Nephron (organoid): ENCODE data around the gene CLEC11A.
A peak's percentile ranks its signal among the peaks of the same experiment; 100 is the strongest.

Experiments
- H3K27ac Mint-ChIP-seq, 3 experiments: 2 replicates each; pipeline ENCODE4 v1.8.0; 2020; ENCODE audit warnings: mixed read lengths in 3 of 3, mild to moderate bottlenecking in 2 of 3, moderate library complexity in 1 of 3
- H3K27me3 Mint-ChIP-seq: 2 replicates; pipeline ENCODE4 v1.8.0; 2021; ENCODE audit warnings: low read depth, mild to moderate bottlenecking, moderate library complexity, mixed read lengths
- H3K36me3 Mint-ChIP-seq: 2 replicates; pipeline ENCODE4 v1.8.0; 2020; ENCODE audit warnings: low read depth, mixed read lengths
- H3K4me1 Mint-ChIP-seq: 2 replicates; pipeline ENCODE4 v1.8.0; 2020; ENCODE audit warnings: mixed read lengths
- H3K4me3 Mint-ChIP-seq, 3 experiments: 2 replicates each; pipeline ENCODE4 v1.8.0; 2020; ENCODE audit warnings: mild to moderate bottlenecking in 3 of 3, mixed read lengths in 3 of 3, moderate library complexity in 2 of 3
- H3K9me3 Mint-ChIP-seq: 2 replicates; pipeline ENCODE4 v1.8.0; 2020; ENCODE audit warnings: mixed read lengths
- TF ChIP-seq, protein P1 (sequence below), 3 experiments: fragments of 200-600 bp; sonication (generic); IDR thresholded peaks; one replicate each; pipeline ENCODE4 v1.5.0; 2021; ENCODE audit warnings: antibody characterized with exemption in 3 of 3; ENCODE audit not compliant: unreplicated experiment in 3 of 3

Gene CLEC11A

DNA sequence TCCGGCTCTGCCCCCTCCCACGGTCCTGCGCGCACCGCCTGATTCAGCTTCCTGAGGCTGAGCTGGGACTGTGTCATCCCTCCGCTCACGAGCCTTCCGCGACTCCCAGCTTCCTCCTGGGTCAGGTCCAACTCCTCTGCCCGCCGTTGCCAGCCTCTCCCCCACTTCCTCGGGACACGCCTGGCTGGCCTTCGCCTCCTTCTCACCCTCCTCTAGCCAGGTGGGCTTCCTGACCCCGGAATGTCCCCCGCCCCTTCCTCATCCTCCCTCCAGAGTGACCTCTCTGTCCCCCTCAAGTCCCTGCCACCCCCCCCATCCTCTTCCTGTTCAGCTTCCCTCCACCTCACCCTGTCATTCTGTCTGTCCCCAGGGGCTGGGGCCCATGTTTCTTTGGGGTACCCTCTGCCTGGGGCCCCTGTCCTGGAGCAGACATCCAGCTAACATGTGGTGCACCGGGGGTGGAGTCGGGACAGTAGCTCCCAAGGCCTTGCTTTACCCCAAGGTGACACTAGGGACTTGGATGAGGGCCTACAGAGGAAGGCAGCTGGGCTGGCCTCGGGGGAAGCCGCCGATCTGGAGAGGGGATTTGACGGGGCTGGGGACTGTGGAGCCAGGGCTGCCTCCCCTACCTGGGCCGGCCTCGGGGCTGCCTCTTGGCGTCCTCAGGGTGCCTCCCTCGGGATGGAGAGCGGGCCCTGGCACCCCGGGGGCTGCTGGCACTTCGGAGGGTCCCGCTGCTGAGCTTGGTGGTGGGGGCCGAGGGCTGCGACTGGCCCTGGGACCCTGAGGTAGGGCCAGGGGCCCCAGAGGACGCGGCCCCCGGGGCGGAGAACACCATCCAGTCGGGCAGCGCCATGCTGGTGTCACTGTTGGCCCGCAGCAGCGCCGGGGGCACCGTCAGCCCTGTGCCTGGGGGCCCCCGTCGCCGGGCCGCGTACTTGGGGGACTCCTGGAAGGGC is 20.0 kb upstream of the CLEC11A start:
- no peak overlapping the region for H3K4me3 Mint-ChIP-seq
- H3K4me1 Mint-ChIP-seq, result no peaks in the 10 kb centered on the region
- H3K9me3 Mint-ChIP-seq, result no peaks in the 10 kb centered on the region
- TF ChIP-seq, protein P1, sequence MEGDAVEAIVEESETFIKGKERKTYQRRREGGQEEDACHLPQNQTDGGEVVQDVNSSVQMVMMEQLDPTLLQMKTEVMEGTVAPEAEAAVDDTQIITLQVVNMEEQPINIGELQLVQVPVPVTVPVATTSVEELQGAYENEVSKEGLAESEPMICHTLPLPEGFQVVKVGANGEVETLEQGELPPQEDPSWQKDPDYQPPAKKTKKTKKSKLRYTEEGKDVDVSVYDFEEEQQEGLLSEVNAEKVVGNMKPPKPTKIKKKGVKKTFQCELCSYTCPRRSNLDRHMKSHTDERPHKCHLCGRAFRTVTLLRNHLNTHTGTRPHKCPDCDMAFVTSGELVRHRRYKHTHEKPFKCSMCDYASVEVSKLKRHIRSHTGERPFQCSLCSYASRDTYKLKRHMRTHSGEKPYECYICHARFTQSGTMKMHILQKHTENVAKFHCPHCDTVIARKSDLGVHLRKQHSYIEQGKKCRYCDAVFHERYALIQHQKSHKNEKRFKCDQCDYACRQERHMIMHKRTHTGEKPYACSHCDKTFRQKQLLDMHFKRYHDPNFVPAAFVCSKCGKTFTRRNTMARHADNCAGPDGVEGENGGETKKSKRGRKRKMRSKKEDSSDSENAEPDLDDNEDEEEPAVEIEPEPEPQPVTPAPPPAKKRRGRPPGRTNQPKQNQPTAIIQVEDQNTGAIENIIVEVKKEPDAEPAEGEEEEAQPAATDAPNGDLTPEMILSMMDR (IDR thresholded peaks at IDR 0.05; ENCODE audit: unreplicated experiment in 3 of 3), result no peak
- no peak overlapping the region for H3K27ac Mint-ChIP-seq
- peaks cover 52% of the 10 kb centered on the region for H3K27me3 Mint-ChIP-seq
- no peaks in the 10 kb centered on the region for H3K36me3 Mint-ChIP-seq

DNA sequence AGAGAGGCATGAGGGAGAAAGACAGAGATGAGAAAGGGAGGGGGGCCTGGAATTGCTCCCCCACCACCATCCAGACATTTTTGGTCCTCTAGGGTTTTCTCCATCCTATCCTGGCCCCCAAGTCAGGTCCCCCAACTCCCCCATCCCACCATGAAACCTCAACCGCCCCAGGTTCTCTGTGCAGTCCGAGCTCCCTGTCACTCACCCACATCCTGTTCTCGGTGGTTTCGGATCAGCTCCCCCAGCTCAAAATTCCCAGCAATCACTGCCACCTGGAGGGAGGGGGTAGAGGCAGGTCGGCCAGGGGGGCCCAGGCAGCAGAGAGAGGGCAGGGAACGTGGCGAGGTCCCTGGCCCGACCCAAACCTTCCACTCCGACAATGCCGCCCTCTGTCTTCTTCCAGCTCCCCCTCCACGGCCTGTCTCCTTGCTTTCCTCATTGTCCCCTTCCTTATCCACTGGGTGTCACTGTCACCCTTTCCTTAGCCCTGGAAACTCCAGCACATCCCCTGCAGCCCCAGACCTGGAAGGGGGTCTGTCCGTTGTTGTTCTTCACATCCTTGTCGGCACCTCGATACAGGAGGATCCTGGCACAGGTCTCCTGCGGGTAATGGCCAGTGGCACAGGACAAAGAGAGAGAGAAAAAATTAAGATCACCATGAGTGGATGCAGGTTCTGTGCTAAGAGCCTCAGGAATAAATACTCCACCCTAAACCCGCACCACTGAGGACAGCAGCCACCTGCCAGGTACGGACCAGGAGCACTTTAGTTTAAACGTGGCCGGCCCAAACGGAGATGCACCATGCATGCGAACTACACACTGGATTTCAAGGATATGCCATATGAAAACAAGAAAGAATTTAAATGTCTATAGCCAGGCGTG is 19.0 kb upstream of the CLEC11A start:
- Mint-ChIP-seq H3K27ac (no peak overlapping the region), H3K36me3 (peaks cover 5% of the 10 kb centered on the region), H3K27me3 (peaks cover 46% of the 10 kb centered on the region), H3K4me3 (no peak overlapping the region), H3K9me3 (no peaks in the 10 kb centered on the region), H3K4me1 (no peaks in the 10 kb centered on the region)
- TF ChIP-seq, protein P1 (IDR thresholded peaks at IDR 0.05; ENCODE audit: unreplicated experiment in 3 of 3), result peak; percentile 13 to 54 (median 25)

GRCh38 chr19:50705422-50706019 is 17.6 kb upstream of the CLEC11A start:
- no peak overlapping the region for H3K27ac Mint-ChIP-seq
- H3K36me3 Mint-ChIP-seq, result peaks cover 9% of the 10 kb centered on the region
- TF ChIP-seq, protein P1 (IDR thresholded peaks at IDR 0.05; ENCODE audit: unreplicated experiment in 3 of 3), result peak; percentile 66 to 71 (median 69)
- peaks cover 34% of the 10 kb centered on the region for H3K27me3 Mint-ChIP-seq
- no peak overlapping the region for H3K4me3 Mint-ChIP-seq
- H3K9me3 Mint-ChIP-seq, result no peaks in the 10 kb centered on the region
- no peaks in the 10 kb centered on the region for H3K4me1 Mint-ChIP-seq

GRCh38 chr19:50706387-50706786 is 16.8 kb upstream of the CLEC11A start:
- Mint-ChIP-seq H3K27ac (no peak overlapping the region), H3K36me3 (peaks cover 16% of the 10 kb centered on the region), H3K4me3 (no peak overlapping the region), H3K9me3 (no peaks in the 10 kb centered on the region), H3K4me1 (no peaks in the 10 kb centered on the region), H3K27me3 (peaks cover 34% of the 10 kb centered on the region)
- TF ChIP-seq, protein P1 (IDR thresholded peaks at IDR 0.05; ENCODE audit: unreplicated experiment in 3 of 3), result no peak

DNA sequence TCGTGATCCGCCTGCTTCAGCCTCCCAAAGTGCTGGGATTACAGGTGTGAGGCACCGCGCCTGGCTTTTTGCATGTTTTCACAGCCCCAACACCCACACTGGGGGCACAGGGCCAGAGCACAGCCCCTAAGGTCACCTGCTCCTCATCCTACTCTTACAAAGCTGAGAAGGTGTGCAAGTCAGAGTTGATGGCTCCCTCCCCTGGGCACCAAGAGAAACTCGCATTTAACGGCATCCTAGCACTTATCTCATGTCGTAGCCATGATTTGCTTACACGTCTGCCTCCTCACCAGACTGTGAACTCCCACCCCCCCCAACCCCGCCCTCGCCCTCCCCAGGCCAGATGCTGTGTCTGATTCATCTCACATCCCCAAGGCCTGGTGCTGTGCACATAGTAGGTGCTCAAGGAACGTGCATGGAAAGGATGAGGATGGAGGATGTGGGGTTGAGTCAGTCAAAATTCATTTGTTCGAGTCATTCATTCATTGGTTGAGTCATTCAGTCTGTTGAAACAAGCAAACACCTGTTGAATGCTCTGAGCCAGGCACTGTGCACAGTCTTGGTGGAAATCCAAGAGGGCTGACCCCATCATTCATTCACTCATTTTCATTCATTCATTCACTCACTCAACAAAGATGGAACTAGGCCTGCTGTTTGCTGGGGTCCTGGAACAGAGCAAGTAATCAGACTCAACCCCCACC is 14.8 kb upstream of the CLEC11A start:
- TF ChIP-seq, protein P1 (IDR thresholded peaks at IDR 0.05; ENCODE audit: unreplicated experiment in 3 of 3), result no peak
- H3K9me3 Mint-ChIP-seq, result no peaks in the 10 kb centered on the region
- H3K4me3 Mint-ChIP-seq, result no peak overlapping the region
- peaks cover 39% of the 10 kb centered on the region for H3K27me3 Mint-ChIP-seq
- H3K4me1 Mint-ChIP-seq, result peaks cover 7% of the 10 kb centered on the region
- H3K27ac Mint-ChIP-seq, result no peak overlapping the region
- peaks cover 25% of the 10 kb centered on the region for H3K36me3 Mint-ChIP-seq
